Immature natural killer cell (primary cell): ENCODE results near the gene TMEM236. TPM values are rescaled to one million over a fixed set of nuclear protein-coding genes. Genes with fewer than 3 reads are reported as not detected.
A peak's percentile ranks its signal among the peaks of the same experiment; 100 is the strongest.

Experiments used
- DNase-seq, 3 donors: peaks; one replicate each; pipeline ENCODE4 v3.0.0; 2022; ENCODE audit warnings: mixed read lengths in 1 of 3
- H3K27ac Mint-ChIP-seq, 6 donors: one replicate each; pipeline ENCODE4 v1.8.0; 2020; ENCODE audit warnings: mixed read lengths in 6 of 6, mild to moderate bottlenecking in 5 of 6, inconsistent platforms in 4 of 6, moderate library complexity in 3 of 6
- H3K27me3 Mint-ChIP-seq, 3 donors: one replicate each; pipeline ENCODE4 v1.8.0; 2020 to 2021; ENCODE audit warnings: low read depth in 3 of 3, mild to moderate bottlenecking in 3 of 3, mixed read lengths in 3 of 3, moderate library complexity in 3 of 3, inconsistent platforms in 1 of 3
- H3K36me3 Mint-ChIP-seq, 3 donors: one replicate each; pipeline ENCODE4 v1.8.0; 2020; ENCODE audit warnings: mixed read lengths in 3 of 3, inconsistent platforms in 2 of 3, mild to moderate bottlenecking in 2 of 3
- H3K4me1 Mint-ChIP-seq, 2 donors: one replicate each; pipeline ENCODE4 v1.8.0; 2020; ENCODE audit warnings: inconsistent platforms in 2 of 2, mild to moderate bottlenecking in 2 of 2, mixed read lengths in 2 of 2, moderate library complexity in 1 of 2
- H3K4me3 Mint-ChIP-seq, 5 donors: one replicate each; pipeline ENCODE4 v1.8.0; 2020; ENCODE audit warnings: mild to moderate bottlenecking in 5 of 5, mixed read lengths in 5 of 5, inconsistent platforms in 3 of 5, moderate library complexity in 3 of 5
- H3K9me3 Mint-ChIP-seq, 6 donors: one replicate each; pipeline ENCODE4 v1.8.0; 2020; ENCODE audit warnings: mild to moderate bottlenecking in 6 of 6, mixed read lengths in 6 of 6, inconsistent platforms in 4 of 6, moderate library complexity in 3 of 6
- polyA plus RNA-seq, 3 donors: library from polyadenylated mRNA; unstranded; fragments of 300-500 nt; fragmentation: Illumina TruSeq; gene quantifications; one replicate each; pipeline ENCODE4 v1.2.3, GENCODE V29; 2021

The TMEM236 gene
- polyA plus RNA-seq, 3 donors from 2014 or later = 0.07 TPM; not detected in 2

- Mint-ChIP-seq H3K36me3 (no peaks in the 10 kb centered on the region), H3K4me3 (no peak overlapping the region), H3K27ac (peak overlapping the region in 1 of 6 donors; percentile 17), H3K9me3 (no peaks in the 10 kb centered on the region), H3K27me3 (no peaks in the 10 kb centered on the region), H3K4me1 (no peaks in the 10 kb centered on the region)
- DNase-seq = no peak
Observed at GRCh38 chr10:17731331-17732020, 20.5 kb upstream of the TMEM236 start.

DNA sequence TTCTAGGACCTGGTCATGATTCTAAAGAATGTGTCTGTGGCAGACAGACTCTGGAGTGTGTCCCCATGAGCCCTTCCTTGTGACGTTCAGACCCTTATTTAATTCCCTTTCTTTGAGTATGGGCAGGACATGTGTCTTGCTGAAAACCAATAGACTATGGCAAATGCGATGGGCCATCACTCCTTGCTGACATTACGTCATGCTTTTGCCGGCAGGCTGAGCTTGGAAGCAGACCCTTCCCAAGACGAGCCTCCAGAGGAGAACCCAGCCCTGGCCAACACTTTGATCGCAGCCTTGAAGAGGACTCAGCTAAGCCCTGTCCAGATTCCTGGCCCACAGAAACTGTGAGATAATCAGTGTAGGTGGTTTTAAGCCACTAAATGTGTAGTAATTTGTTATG, 18.4 kb upstream of the TMEM236 start:
- Mint-ChIP-seq H3K27ac (no peak overlapping the region), H3K27me3 (no peaks in the 10 kb centered on the region), H3K36me3 (no peaks in the 10 kb centered on the region), H3K9me3 (no peaks in the 10 kb centered on the region), H3K4me3 (no peak overlapping the region), H3K4me1 (peaks cover 0 to 2% of the 10 kb centered on the region in 2 donors)
- no peak for DNase-seq

DNA sequence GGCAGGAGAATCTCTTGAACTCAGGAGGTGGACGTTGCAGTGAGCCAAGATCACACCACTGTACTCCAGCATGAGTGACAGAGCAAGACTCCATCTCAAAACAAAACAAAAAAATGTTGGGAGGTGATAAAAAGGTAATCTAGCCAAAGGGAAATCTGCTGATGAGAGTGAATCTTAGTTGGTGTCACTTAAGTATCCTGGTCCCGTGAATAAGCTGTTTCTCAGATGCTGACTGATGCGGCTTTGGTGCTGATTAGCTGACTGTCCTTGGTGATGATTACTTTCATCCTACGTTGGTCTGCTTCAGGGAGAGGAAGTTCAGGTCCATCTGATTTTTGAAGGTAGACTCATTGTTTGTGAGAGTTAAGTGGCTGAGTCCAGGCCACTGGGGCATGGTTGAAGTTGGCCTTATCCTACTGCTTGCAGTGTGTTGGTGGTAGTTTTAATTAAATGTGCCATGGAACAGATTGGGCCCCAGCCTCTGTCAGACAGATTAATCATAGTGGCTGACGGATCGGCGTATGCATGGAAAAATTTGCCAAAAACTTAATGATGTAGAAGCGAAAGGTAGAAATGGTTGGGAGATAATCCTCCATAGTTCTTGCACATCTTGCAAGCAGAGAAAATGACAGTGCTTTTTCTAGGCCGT, 17.4 kb upstream of the TMEM236 start:
- no peak overlapping the region for H3K4me3 Mint-ChIP-seq
- H3K4me1 Mint-ChIP-seq = peaks cover 0 to 2% of the 10 kb centered on the region in 2 donors
- no peaks in the 10 kb centered on the region for H3K27me3 Mint-ChIP-seq
- H3K36me3 Mint-ChIP-seq = no peaks in the 10 kb centered on the region
- DNase-seq = no peak
- H3K27ac Mint-ChIP-seq = no peak overlapping the region
- H3K9me3 Mint-ChIP-seq = no peaks in the 10 kb centered on the region

DNA sequence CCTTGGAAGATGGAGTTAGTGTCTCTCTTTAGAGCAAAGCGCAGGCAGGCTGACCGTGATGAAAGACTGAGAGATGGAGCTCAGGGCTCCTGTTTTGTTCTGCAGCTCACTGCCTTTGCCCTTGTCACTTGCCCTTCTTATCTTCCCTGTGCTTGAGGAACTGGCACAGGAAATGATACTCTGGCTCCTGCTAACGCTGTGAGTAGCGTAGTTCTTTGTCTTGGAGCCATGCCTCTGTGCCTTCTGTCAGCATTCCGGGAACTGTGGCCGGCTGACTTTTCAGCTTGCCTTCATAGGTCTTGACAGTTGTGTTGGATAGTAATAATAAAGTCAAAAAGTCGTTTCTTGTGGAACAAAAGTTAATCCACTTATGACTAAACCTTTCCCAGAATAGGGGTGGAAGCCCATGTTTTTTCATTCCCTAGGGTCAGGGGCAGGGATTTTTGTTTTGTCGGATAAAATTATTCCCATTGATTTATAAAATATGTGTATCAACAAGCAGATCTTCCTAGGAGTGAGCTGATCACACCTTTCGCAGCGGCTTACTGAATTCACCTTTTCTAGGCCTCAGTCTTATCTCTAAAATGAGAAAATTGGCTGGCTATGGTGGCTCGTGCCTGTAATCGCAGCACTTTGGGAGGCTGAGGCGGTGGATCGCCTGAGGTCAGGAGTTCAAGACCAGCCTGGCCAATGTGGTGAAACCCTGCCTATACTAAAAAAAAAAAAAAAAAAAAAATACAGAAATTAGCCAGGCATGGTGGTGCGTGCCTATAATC, 16.6 kb upstream of the TMEM236 start:
- Mint-ChIP-seq H3K4me3 (no peak overlapping the region), H3K36me3 (no peaks in the 10 kb centered on the region), H3K4me1 (peaks cover 0 to 2% of the 10 kb centered on the region in 2 donors), H3K27ac (no peak overlapping the region), H3K27me3 (no peaks in the 10 kb centered on the region), H3K9me3 (no peaks in the 10 kb centered on the region)
- no peak for DNase-seq

- Mint-ChIP-seq H3K9me3 (no peaks in the 10 kb centered on the region), H3K4me3 (no peak overlapping the region), H3K4me1 (peaks cover 0 to 2% of the 10 kb centered on the region in 2 donors), H3K36me3 (no peaks in the 10 kb centered on the region), H3K27me3 (no peaks in the 10 kb centered on the region), H3K27ac (no peak overlapping the region)
- no peak for DNase-seq
Observed at GRCh38 chr10:17736223-17736622, 15.8 kb upstream of the TMEM236 start.

DNA sequence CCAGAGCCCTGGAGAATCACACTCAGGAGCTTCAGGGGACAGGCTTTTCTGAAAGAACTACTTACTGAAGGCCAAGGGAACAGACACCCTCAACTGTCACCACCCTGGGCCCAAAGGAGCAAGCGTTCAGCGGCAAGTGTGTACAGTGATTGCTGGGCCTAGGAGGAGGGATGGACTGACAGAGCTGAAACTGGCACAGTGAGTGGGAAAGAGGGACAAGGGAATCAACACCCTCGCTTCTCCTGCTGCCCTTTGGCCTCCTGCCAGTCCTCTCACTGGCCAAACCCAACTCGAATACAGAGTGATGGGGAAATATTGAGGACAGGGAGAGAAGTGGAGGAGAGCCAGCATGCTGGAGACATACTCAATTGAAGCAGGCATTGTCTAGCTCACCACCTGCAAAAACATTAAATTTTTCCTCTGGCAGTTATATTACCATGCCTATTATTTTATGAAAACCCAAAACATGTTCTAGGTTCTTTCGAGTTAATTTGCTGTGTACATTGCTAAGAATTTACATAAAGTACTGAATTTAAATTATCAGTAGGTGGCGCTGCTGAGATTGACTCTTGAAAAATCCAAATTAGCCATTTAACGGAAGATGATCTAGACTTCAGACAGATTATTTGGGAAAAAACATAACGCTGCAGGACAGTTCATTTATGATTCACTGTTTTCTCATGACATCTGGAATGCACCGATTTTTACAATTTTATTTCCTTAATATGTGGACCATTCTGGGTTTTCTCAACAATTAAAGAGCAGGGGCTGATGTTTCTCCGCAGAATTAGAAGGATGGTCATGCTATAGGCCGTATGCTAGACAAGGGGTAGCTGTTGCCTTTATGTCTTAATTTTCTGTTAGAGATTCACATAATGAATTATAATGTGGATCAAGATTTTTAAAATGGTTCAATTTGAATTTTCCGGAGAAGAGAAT, 14.7 kb upstream of the TMEM236 start:
- H3K4me1 Mint-ChIP-seq = peaks cover 0 to 2% of the 10 kb centered on the region in 2 donors
- H3K27ac Mint-ChIP-seq = no peak overlapping the region
- no peak overlapping the region for H3K4me3 Mint-ChIP-seq
- H3K36me3 Mint-ChIP-seq = no peaks in the 10 kb centered on the region
- H3K9me3 Mint-ChIP-seq = peaks cover 0 to 2% (median 0%) of the 10 kb centered on the region in 6 donors
- peak; percentile 7 to 20 (median 17) for DNase-seq
- H3K27me3 Mint-ChIP-seq = peaks cover 0 to 2% (median 0%) of the 10 kb centered on the region in 3 donors

DNA sequence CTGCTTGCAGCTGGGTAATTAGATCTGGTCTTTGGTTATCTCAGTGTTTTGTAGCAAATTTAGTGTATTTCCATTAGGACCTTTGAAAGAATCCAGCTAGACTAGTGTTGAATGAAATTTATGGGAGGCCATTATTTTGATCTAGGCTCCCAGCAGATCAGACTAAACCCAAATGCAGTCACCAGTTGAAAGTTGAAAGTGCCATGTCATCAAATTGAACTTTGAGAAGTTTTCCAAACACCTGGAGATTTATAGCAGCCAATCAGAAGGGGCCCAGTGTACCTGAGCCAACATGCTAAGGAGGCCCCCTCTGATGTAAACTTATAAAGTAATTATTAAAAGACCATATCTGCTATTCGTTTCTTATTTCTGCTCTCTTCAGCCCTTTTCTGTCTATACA, 11.3 kb upstream of the TMEM236 start:
- Mint-ChIP-seq H3K27ac (no peak overlapping the region), H3K36me3 (no peaks in the 10 kb centered on the region), H3K27me3 (peaks cover 0 to 3% (median 2%) of the 10 kb centered on the region in 3 donors), H3K4me3 (no peak overlapping the region), H3K4me1 (peaks cover 0 to 2% of the 10 kb centered on the region in 2 donors), H3K9me3 (peaks cover 0 to 2% (median 0%) of the 10 kb centered on the region in 6 donors)
- no peak for DNase-seq

DNA sequence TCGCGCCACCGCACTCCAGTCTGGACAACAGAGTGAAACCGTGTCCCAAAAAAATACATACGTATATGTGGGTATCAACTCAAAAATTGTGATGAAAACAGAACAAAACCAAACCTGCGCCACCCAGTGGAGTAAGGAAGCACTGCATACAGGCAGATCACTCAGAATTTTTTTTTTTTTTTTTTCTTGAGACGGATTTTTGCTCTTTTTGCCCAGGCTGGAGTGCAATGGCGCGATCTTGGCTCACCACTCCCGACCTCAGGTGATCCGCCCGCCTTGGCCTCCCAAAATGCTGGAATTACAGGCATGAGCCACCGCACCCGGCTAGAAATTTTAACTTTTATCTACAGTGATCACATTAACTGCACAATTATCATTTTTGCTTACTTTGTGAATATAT, 9.1 kb upstream of the TMEM236 start:
- Mint-ChIP-seq H3K4me3 (no peak overlapping the region), H3K9me3 (peaks cover 0 to 2% (median 0%) of the 10 kb centered on the region in 6 donors), H3K4me1 (no peaks in the 10 kb centered on the region), H3K27me3 (peaks cover 0 to 3% (median 2%) of the 10 kb centered on the region in 3 donors), H3K36me3 (no peaks in the 10 kb centered on the region), H3K27ac (no peak overlapping the region)
- peak; percentile 46 to 63 (median 55) for DNase-seq

DNA sequence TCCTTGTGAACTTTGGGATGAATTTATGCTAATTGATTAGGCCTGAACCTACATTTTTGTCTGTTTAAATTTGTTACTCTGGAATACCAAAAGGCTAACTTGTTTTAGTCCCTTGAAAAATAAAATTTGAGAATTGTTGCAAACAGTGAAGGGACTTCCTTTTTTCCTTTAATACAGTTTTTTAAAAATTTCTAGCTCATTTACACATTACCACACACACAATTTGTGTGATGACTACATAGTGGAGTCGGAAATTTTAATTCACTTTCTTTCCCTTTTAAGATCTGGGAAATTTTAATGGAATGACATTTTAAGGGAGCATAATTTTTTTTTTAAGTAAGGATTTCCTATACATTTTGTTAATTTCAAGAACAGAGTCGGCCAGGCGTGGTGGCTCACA, 8.6 kb upstream of the TMEM236 start:
- no peaks in the 10 kb centered on the region for H3K4me1 Mint-ChIP-seq
- no peaks in the 10 kb centered on the region for H3K36me3 Mint-ChIP-seq
- DNase-seq = no peak
- no peak overlapping the region for H3K4me3 Mint-ChIP-seq
- no peak overlapping the region for H3K27ac Mint-ChIP-seq
- peaks cover 0 to 2% (median 0%) of the 10 kb centered on the region in 6 donors for H3K9me3 Mint-ChIP-seq
- peaks cover 0 to 3% (median 2%) of the 10 kb centered on the region in 3 donors for H3K27me3 Mint-ChIP-seq

DNA sequence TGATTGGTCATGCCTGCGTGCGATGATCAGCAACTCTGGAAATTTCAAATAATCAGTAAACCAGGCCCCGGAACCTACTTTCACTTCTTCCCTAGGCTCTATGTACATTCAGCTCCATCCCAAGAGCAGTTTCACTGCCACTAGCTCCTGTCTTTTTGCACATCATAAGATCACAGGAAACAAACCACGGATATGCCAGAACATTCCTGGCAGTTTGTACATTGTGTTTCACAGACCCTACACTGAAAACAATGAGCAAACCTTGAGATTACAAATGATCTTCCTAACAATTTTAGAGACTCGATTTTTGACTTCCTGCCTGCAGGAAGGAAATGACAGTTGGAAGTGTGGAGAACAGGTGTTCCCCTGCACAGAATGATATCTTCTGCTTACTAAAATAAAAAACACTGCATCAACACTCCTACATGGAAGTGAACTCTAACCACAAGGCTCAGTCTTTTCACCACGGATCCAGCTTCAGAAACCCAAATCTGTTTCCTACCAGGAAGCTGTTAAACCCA, 7.6 kb upstream of the TMEM236 start:
- Mint-ChIP-seq H3K4me1 (no peaks in the 10 kb centered on the region), H3K27me3 (peaks cover 0 to 3% (median 2%) of the 10 kb centered on the region in 3 donors), H3K36me3 (no peaks in the 10 kb centered on the region), H3K27ac (peak overlapping the region in 1 of 6 donors; percentile 19), H3K4me3 (no peak overlapping the region), H3K9me3 (peaks cover 0 to 2% (median 0%) of the 10 kb centered on the region in 6 donors)
- no peak for DNase-seq

DNA sequence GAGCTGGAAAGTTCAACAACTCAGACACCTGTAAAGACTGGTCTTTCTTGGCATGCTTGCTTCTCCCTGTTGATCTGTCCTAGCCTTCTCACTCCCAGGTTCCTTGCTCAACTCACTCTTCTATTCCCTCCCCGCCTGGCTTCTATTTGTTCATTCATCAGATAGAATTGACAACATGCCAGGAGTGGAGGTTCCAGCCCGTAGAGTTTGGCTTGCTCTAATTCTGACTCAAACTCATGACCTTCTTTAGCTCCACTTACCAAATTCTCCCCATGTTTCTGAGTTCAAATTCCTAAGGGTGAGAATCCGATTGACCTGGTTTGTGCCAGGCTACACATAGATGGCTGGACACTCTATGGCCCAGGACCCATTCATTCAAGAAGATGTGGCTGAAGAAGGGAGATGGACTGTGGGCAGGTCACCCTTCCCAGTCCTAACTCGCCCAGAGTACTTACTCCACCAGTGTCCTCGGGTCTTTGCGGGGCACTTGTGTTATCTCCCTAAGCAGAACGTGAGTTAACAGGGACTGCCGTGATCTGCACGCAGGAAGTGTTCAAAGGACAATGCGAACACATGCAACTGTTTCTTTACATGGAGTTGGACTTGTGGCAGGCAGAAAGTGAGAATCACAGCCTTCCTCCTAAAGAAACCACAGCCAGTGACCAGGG, 4.0 kb upstream of the TMEM236 start:
- Mint-ChIP-seq H3K27ac (peak overlapping the region in 1 of 6 donors; percentile 0), H3K27me3 (peaks cover 0 to 2% (median 2%) of the 10 kb centered on the region in 3 donors)

DNA sequence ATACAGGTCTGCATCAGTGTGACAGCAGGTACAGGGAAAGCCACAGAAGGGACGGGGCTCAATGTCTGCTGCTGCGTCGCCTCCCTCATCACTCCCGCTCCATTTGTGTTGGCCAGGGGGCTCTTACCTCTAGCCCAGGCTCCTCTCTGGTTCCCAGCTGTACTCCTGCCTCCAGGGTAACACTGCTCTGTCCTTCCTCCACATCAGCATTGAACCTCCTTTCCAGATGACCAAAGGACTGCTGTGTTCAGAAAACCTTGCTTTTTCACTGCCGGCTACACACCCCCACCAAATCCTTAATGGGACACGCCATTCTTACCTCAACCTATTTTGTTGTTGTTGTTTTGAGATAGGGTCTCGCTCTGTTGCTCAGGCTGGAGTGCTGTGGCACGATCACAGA, 2.1 kb upstream of the TMEM236 start:
- peaks cover 0 to 5% (median 0%) of the 10 kb centered on the region in 3 donors for H3K36me3 Mint-ChIP-seq
- H3K4me3 Mint-ChIP-seq = no peak overlapping the region
- DNase-seq = no peak
- no peak overlapping the region for H3K27ac Mint-ChIP-seq
- no peaks in the 10 kb centered on the region for H3K9me3 Mint-ChIP-seq
- peaks cover 0 to 2% of the 10 kb centered on the region in 2 donors for H3K4me1 Mint-ChIP-seq
- peaks cover 2% of the 10 kb centered on the region in 3 donors for H3K27me3 Mint-ChIP-seq

More for the DNA sequence above, 4.0 kb upstream of the TMEM236 start:
- Mint-ChIP-seq H3K9me3 (no peaks in the 10 kb centered on the region), H3K4me1 (peaks cover 0 to 2% of the 10 kb centered on the region in 2 donors), H3K36me3 (peaks cover 0 to 5% (median 0%) of the 10 kb centered on the region in 3 donors), H3K4me3 (no peak overlapping the region)
- no peak for DNase-seq
